GM08714 (cell line): Measurements from ENCODE around the gene ASS1.

ENCODE experiments used
- H3K4me3 ChIP-seq: fragments of 200-500 bp; sonication (Bioruptor generic); 2 replicates; pipeline ENCODE4 v1.5.1; 2014; ENCODE audit warnings: mild to moderate bottlenecking, low read length, inconsistent platforms
- ZNF274 ChIP-seq: IDR thresholded peaks from 2 replicates; pipeline ENCODE4 v1.6.1; 2012; ENCODE audit warnings: mild to moderate bottlenecking, low read depth, low read length

ASS1 gene

GRCh38 chr9:130518943-130519799, 74.4 kb downstream of the ASS1 start:
- no peak overlapping the region for H3K4me3 ChIP-seq
- TF ChIP-seq ZNF274 = no peak

DNA sequence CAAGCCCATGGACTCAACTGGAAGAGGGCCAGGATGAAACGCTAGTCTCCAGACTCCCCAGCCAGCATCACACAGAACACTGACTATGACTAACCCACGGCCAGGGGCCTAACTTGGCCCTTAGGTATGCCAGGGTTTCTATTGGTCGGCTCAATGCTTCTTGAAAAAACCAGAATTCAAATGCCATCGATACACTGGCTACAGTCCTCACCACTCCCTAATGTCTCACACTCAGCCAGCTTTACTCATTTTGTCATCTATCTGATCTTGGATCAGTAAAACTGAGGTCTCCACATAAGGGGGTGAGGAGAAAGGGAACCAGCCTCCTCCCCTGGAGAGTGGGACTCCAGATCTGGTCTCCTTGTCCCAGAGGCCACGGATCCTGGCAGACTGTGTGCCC, 75.2 kb downstream of the ASS1 start:
- TF ChIP-seq ZNF274 = no peak
- H3K4me3 ChIP-seq = no peak overlapping the region

GRCh38 chr9:130521715-130522114, 77.0 kb downstream of the ASS1 start:
- no peak for TF ChIP-seq ZNF274

DNA sequence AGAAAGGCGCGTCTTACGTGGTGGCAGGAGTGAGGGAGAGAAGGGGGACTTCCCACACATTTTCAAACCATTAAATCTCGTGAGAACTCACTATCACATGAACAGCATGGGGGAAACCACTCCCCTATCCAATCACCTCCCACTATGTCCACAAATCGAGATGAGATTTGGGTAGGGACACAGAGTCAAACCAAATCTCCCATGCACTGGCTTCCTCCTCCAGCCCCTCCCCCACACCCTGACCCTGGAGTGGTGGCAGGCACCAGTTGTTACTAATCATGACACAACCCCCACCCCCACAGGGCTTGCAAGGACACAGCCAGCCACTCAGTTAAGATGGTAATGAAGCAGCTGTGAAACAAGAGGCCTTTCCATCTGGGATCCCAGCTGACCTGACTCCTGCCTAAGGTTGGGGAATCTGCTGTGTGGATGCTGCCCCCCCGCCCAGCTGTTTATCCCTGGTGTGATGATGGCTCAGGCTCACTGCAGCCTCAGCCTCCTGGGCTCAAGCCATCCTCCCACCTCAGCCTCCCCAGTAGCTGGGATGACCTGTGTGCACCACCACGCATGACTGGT, 77.6 kb downstream of the ASS1 start:
- no peak overlapping the region for H3K4me3 ChIP-seq
- no peak for TF ChIP-seq ZNF274

More at GRCh38 chr9:130521715-130522114, 77.0 kb downstream of the ASS1 start:
- no peak overlapping the region for H3K4me3 ChIP-seq

GRCh38 chr9:130523921-130524320, 79.2 kb downstream of the ASS1 start:
- TF ChIP-seq ZNF274 = no peak
- no peak overlapping the region for H3K4me3 ChIP-seq

DNA sequence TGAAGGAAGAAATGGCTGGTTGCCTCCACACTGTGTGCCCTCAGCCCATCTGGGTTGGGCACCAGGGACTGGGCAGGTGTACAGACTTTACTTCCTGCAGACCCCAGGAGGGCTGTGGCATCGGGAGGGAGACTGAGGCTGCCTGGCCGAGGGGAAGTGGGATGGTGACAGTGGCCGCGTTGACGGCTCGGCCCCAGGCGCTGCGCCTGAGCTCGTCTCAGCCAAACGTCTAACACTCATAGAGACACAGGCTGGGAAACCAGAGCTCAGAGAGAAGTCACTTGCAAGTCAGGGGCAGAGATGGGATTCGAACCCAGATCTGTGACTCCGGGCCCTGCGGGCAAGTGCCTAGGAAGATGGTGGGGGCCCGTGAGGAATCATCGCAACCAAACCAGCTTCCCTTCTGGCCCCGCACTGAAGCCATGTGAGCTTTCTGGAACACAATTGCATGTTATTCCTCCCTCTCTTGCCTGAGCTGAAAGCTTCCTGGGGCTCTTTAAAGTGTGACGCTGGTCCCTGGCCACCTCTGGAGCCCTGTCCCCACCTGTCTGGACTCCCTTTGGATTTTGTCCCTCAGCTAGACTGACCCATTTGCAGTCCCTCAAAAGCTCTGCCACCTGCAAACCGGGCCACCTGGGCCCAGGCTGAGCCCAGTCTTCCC, 81.6 kb downstream of the ASS1 start:
- no peak overlapping the region for H3K4me3 ChIP-seq

DNA sequence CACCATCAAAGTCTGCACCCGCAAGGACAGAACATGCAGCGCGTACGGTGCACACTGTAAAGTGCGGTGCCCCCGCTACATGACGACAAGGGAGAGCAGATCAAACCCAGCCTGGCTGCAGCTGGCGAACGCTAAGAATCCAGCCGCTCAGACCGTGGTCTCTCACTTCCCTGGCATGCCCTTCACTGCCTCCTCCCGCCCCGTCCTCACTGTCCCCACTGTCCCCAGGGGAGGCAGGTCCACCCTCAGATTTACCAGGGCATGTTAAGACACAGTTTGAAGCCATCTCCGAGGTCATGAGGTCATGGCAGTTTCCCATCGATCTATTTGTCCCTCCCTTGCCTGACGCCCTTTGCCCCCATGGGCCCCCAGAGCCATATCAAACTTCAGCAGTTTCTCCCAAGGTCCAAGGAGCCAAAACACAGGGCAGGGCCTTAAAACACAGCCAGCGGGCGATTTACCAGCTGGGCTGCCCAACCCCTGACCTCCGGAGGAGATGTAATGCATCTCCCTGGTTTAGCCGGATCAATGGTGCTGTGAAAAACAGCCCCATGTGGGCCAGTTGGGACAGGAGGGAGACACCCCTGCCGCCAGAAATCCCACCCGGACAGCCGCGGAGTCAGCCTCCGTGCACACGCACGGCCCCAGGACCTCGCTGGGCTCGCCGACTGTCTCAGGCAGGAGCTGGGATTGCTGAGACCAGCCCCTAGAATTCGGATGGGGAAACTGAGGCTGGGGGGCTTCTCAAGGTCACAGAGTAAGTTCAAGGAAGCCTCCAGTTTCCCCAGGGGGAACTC, 82.3 kb downstream of the ASS1 start:
- no peak overlapping the region for H3K4me3 ChIP-seq
- TF ChIP-seq ZNF274 = no peak

More for the DNA sequence above, 81.6 kb downstream of the ASS1 start:
- TF ChIP-seq ZNF274 = no peak

GRCh38 chr9:130527651-130528310, 83.0 kb downstream of the ASS1 start:
- TF ChIP-seq ZNF274 = no peak

DNA sequence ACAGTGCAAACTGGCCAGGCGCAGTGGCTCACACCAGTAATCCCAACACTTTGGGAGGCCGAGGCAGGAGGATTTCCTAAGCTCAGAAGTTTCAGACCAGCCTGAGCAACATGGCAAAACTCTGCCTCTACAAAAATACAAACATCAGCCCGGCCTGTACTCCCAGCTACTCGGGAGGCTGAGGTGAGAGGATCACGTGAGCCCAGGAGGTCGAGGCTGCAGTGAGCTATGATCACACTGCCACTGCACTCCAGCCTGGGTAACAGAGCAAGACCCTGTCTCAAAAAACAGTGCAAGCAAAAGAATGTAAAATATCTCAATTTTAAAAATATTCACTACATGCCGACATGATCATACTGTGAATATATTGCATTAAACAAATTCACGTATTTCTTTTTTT, 83.9 kb downstream of the ASS1 start:
- H3K4me3 ChIP-seq = no peak overlapping the region
- TF ChIP-seq ZNF274 = no peak

More at GRCh38 chr9:130527651-130528310, 83.0 kb downstream of the ASS1 start:
- H3K4me3 ChIP-seq = no peak overlapping the region

GRCh38 chr9:130530938-130531337, 86.2 kb downstream of the ASS1 start:
- TF ChIP-seq ZNF274 = no peak

DNA sequence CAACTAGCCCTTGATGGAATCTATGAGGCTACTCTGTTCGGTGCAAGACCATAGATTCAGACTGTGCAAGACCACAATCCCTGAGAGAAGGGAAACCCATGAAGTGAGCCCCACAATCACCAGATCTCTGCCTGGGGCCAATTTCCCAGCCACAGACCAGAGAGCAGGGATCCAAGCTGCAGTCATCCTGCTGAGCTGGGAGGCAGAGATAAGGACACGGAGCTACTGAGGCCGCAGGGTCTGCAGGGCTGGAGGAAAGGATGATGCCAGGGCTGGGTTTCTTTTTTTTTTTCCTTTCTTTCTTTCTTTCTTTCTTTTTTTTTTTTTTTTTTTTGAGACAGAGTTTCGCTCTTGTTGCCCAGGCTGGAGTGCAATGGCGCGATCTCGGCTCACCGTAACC, 86.9 kb downstream of the ASS1 start:
- H3K4me3 ChIP-seq = no peak overlapping the region
- no peak for TF ChIP-seq ZNF274

More at GRCh38 chr9:130530938-130531337, 86.2 kb downstream of the ASS1 start:
- no peak overlapping the region for H3K4me3 ChIP-seq

DNA sequence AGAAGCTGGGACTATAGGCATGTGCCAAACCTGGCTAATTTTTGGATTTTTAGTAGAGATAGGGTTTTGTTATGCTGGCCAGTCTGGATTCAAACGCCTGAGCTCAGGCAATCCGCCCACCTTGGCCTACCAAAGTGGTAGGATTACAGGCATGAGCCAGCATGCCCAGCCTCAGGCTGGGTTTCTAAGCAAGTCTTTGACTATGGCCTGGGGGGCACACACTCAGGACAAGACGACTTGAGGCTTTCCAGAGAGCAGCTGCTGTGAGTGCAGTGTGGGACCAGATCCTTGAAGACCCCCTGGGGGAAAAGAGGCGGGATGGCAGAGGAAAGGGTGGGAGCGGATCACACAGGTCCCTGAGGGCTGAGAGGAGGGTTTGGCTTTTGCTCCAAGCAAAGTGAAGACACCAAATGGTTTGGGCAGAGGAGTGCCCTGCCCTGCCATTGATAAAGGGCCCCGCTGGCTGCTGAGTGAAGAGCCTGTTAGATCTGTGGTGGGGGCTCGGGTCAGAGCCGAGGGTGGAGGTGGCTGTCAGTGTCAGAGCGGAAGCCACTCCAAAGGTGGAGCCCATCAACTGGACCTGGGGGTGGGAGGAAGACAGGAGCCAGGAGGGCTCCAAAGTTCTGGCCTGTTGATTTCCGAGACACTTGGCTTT, 87.8 kb downstream of the ASS1 start:
- no peak overlapping the region for H3K4me3 ChIP-seq
- no peak for TF ChIP-seq ZNF274
